HG03354 (cell line): ENCODE measurements around the gene MAN2B1.
"Not testable (repeated sequence)": the region's sequence is repeated elsewhere in the genome, so short reads cannot be mapped to it uniquely, and the experiment has no call there.

ENCODE experiments used
- ATAC-seq: cut with Tn5 transposase; IDR thresholded peaks from one replicate; pipeline ENCODE4 v1.9.1; 2021; ENCODE audit warnings: mild to moderate bottlenecking; ENCODE audit not compliant: unreplicated experiment, poor library complexity, severe bottlenecking

The MAN2B1 gene

GRCh38 chr19:12665671-12666264 is 774 bp downstream of the MAN2B1 start:
- ATAC-seq = no peak

DNA sequence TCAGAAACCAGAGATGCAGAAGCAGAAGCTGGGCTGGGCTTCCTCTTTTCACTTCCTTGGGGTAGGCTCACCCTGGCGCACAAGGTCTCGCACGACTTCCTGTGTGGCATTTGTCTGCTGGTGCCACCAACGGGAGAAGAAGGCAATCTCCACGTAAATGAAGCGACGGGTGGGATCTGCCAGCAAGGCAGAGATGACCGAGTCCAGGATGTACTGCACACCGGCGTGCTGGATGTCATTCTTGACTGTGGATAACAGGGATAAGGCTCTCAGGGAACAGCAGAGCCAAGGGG is 1.3 kb downstream of the MAN2B1 start:
- no peak for ATAC-seq

DNA sequence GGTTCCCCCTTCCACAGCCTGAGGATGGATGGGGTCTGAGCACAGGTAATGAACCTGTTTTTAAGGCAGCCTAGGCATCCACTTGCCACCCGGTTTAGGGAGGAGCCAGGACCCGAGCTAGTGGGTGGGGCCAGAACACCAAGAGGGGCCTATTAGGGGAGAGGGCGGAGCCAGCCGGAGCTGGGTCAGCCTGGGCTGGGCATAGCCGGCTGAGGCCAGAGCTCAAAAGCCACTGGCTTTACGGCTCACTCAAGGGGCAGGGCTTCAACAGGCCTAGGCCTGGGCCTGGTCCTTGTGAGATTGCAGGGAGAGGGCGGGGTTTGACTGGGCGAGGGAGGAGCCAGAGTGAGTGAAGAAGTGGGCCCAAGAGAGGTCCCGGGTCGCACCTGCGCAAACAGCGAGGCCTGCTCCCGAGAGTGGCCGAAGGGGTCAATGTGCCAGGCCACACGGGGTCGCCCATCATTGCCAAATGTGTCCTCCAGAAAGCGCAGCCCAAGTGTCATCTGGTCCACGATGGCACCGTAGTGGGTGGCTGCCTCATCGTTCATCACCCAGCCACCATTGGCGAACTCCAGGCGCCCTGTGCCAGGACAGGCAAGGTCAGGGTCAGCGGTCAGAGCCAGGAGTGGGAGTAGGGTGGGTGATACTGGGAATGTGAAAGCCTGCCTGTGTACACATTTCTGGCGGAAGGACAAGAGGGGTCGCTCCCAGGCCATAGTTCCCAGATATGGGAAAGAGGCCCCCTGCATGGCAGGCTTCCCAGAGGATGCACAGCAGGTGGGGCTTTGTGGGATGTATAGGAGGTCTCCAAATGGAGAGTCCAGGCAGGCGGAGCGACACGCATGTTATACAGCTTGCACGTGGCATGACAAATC is 1.9 kb downstream of the MAN2B1 start:
- no peak for ATAC-seq

DNA sequence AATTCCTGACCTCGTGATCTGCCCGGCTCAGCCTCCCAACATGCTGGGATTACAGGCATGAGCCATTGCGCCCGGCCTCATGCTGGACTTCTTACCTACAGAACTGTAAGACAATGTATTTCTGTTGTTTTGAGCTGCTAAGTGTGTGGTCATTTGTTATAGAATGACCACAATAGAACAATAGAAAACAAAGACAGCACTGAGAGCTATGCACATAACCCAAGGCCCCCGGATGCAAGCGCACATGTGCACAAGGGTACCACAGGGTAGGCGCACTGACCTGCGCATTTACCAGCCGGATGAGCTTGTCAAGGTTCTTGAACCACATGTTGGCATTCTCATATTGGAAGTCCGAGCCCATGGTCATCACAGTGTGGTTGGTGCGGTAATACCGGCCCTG is 5.6 kb downstream of the MAN2B1 start:
- no peak for ATAC-seq

- ATAC-seq = no peak
These were observed 8.6 kb downstream of the MAN2B1 start for GRCh38 chr19:12657966-12658365.

DNA sequence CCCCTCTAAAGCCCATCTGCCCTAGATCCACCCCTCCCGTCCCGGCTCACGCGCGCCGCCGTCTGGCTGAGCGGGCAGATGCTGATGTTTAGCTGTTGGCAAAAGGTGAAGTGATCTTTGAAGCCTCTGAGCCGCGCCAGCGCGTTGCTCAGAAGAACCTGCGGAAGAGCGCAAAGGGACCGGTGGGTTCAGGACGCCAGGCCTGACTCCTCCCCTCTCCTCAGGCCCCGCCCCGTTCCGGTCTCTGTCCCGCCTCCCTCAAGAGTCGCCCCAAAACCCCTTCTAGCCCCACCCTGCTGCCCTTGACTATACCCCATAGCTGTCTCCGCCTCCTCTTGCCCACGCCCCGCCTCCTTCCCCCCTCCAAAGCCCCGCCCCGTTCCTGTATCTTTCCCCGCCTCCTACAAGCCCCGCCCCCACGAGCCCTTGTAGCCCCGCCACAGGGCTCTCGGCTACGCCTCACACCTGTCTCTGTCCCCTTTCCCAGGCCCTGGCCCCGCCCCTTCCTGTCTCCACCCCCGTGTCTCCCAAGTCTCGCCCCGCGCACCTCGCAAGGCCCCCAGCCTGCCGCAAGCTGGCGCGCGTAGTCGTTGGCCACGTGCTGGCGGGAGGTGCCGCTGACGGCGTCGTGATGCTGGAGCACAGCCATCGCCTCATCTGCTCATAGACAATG is 9.5 kb downstream of the MAN2B1 start:
- ATAC-seq = no peak

DNA sequence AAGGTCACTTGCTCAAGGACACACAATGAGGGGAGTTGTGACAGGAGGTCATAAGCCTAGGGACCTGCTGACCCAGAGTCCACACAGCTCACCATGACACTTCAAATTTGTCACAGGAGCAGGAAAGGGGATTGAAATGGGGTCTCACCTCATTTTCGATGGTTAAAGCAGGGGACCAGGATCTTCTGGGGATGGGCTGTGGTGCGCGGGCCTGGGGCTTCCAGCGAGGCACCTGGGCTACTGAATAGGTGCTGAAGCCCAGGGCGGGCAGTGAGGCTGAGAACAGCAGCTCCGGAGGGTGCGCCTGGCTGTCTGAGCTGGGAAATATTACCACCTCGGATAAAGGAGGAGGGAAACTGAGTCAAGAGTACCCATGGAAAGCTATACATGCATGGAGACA is 11.0 kb downstream of the MAN2B1 start:
- ATAC-seq = no peak

DNA sequence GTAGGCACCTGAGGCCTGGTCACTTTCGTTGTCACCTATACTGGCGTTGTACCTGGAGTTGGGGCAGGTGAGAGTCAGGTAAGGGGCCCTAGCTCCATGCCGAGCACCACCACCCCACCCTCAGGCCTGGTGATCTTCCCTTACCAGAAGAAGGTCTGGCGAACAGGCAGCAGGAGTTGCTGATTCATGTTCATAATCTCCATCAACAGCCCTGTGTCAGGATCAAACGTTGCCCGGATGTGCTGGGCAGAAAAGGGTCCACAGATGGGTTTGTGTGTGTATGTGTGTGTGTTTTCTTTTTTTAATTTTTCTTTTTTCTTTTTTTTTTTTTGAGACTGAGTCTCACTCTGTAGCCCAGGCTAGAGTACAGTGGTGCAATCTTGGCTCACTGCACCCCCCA is 14.3 kb downstream of the MAN2B1 start:
- no peak for ATAC-seq

- no peak for ATAC-seq
These were observed 16.6 kb downstream of the MAN2B1 start for GRCh38 chr19:12649941-12650340.

DNA sequence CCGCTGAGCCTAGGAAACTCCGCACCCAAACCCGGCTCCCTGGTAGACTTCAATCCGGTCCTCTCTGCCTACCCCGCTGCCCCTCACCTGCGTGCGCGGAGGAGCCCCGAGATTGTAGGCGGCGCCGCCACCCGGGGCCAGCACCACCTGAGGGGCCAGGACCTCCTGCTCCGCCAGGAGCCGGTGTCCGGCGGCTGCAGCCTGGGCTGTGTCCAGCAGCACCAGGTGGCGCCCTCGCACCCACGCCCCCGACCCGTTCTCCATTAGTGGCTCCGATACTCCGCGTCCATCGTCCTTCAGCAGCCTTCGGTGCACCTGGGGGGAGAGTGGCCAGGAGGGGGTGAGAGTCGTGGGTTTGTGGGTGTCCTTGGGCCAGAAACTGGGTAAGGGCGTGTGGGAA is 18.5 kb downstream of the MAN2B1 start:
- no peak for ATAC-seq

GRCh38 chr19:12647490-12648071 is 19.0 kb downstream of the MAN2B1 start:
- no peak for ATAC-seq

DNA sequence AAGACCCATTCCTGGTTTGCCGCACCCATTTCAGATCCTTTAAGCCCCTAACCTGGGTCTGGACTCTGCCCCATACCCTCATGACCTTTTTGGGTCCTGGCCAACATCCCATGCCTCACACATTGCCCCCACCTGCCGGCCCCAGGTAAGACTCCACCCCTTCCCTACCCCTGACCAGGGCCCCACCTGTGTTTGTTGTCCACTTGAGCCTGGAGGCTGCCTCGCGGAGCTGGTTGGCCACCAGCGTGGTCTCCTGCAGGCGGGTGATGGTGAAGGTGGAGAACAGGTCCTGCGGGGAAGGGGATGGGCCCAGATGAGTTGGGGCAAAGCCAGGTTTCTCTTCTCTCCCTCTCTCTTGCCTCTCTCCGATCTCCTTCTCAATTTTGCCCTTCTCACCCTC is 19.5 kb downstream of the MAN2B1 start:
- ATAC-seq = no peak

GRCh38 chr19:12646551-12646950 is 20.0 kb downstream of the MAN2B1 start:
- no peak for ATAC-seq

DNA sequence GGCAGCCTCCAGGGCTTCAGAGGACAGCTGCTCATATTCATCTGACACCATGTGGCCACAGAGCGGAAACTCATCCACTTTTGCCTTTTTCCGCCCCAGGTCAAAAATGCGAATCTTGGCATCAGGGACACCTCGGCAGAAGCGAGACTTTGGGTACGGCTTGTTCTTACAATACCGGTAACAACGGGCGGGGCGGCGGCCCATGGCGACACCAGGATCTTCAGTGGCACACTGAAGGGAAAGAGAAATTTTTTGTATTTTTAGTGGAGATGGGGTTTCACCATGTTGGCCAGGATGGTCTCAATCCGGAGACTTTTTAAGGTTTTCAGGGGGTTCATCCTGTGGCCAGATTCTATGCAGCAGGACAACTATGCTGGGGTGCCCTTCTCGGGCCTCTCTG is 22.8 kb downstream of the MAN2B1 start:
- ATAC-seq = not testable (repeated sequence)

DNA sequence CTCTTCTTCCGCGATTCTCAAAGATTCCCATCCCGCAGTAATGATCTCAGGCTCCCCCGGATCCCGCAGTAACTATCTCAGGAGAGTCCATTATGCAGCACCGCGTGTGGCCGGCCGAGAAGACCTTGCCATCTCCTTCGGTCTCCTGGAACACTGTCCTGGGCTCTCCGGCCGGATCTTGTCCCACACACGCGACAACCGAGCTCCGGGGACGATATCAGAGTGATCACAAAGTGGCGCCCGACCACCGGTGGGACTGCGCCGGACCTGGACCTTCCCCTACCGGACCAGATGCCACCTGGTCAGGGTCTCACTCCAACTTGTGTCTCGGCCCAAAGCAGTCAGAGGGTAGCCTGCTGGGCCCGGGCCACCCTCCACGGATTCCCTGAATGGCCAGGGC is 24.0 kb downstream of the MAN2B1 start:
- no peak for ATAC-seq

- no peak for ATAC-seq
These were observed 25.1 kb downstream of the MAN2B1 start for GRCh38 chr19:12641456-12641855.

GRCh38 chr19:12639901-12640613 is 26.5 kb downstream of the MAN2B1 start:
- ATAC-seq = peak; percentile 74

- no peak for ATAC-seq
These were observed 27.8 kb downstream of the MAN2B1 start for GRCh38 chr19:12638611-12639182.

- no peak for ATAC-seq
These were observed 29.9 kb downstream of the MAN2B1 start for GRCh38 chr19:12636631-12637030.

GRCh38 chr19:12629215-12629614 is 37.3 kb downstream of the MAN2B1 start:
- no peak for ATAC-seq
